PC-3 (cell line): ENCODE data around the gene ARHGEF4. TPM values are rescaled to one million over a fixed set of nuclear protein-coding genes. Genes with fewer than 3 reads are reported as not detected.

Experiments
- ATAC-seq: fragments of 200-7000 bp; cut with Tn5 transposase; 2 replicates; pipeline ENCODE4 v1.9.1; 2020; ENCODE audit warnings: mild to moderate bottlenecking, moderate library complexity
- BruUV-seq: library from RNA; stranded (reverse); fragments of 400-500 nt; replicated peaks from 2 replicates; lab custom pipeline; 2021; lab: Mats Ljungman, UMichigan
- CTCF ChIA-PET: fragments of 300-600 bp; sonication (Branson Sonifier 250); formaldehyde crosslinking; loops from one replicate; lab custom pipeline; 2022; ENCODE audit warnings: antibody characterized with exemption; lab: Charles Lee
- POLR2A ChIA-PET: fragments of 300-600 bp; sonication (Branson Sonifier 250); formaldehyde crosslinking; loops from one replicate; lab custom pipeline; 2022; ENCODE audit warnings: antibody characterized with exemption; ENCODE audit not compliant: unreplicated experiment; lab: Charles Lee
- DNase-seq: peaks from one replicate; pipeline ENCODE4 v3.0.0-alpha.2; 2015
- H2AFZ ChIP-seq: fragments of 300-600 bp; sonication (generic); 2 replicates; pipeline ENCODE4 v1.6.0; 2016; ENCODE audit warnings: antibody characterized with exemption, low read length
- H3F3A ChIP-seq: fragments of 300-600 bp; sonication (generic); one replicate; pipeline ENCODE4 v1.6.0; 2017; ENCODE audit warnings: antibody characterized with exemption, low read length, control low read depth, mild to moderate bottlenecking; ENCODE audit not compliant: unreplicated experiment
- H3K27ac ChIP-seq: fragments of 300-600 bp; sonication (generic); 2 replicates; pipeline ENCODE4 v1.5.1; 2016; ENCODE audit warnings: mild to moderate bottlenecking, low read length
- H3K27me3 ChIP-seq: fragments of 300-600 bp; sonication (generic); 2 replicates; pipeline ENCODE4 v1.6.1; 2016; ENCODE audit warnings: low read length, mixed read lengths
- H3K36me3 ChIP-seq: fragments of 300-600 bp; sonication (generic); 2 replicates; pipeline ENCODE4 v1.6.1; 2016; ENCODE audit warnings: low read depth, mixed run types, low read length, mixed read lengths
- H3K4me1 ChIP-seq: fragments of 300-600 bp; sonication (generic); 2 replicates; pipeline ENCODE4 v1.5.1; 2016; ENCODE audit warnings: low read length; ENCODE audit not compliant: insufficient read depth
- H3K4me2 ChIP-seq: fragments of 300-600 bp; sonication (generic); 2 replicates; pipeline ENCODE4 v1.6.0; 2016; ENCODE audit warnings: low read length
- H3K4me3 ChIP-seq: fragments of 300-600 bp; sonication (generic); 2 replicates; pipeline ENCODE4 v1.5.1; 2016; ENCODE audit warnings: mild to moderate bottlenecking, low read length, mixed read lengths
- H3K79me2 ChIP-seq: fragments of 300-600 bp; sonication (generic); 2 replicates; pipeline ENCODE4 v1.6.1; 2017; ENCODE audit warnings: low read length, mixed read lengths
- H3K9ac ChIP-seq: fragments of 300-600 bp; sonication (generic); 2 replicates; pipeline ENCODE4 v1.6.0; 2016; ENCODE audit warnings: mild to moderate bottlenecking, low read length
- H3K9me2 ChIP-seq: fragments of 300-600 bp; sonication (generic); replicated peaks from 2 replicates; pipeline ENCODE4 v1.6.1; 2016; ENCODE audit warnings: mixed run types, low read length, mixed read lengths
- H3K9me3 ChIP-seq: fragments of 300-600 bp; sonication (generic); 2 replicates; pipeline ENCODE4 v1.6.1; 2016; ENCODE audit warnings: low read length, mixed read lengths
- H4K20me1 ChIP-seq: fragments of 300-600 bp; sonication (generic); 2 replicates; pipeline ENCODE4 v1.6.1; 2016; ENCODE audit warnings: low read length, mixed read lengths
- CTCF ChIP-seq: fragments of 300-600 bp; sonication (generic); conservative IDR thresholded peaks from 2 replicates; pipeline ENCODE4 v1.5.1; 2017; ENCODE audit warnings: antibody characterized with exemption, low read depth, mild to moderate bottlenecking, low read length
- EZH2 ChIP-seq: fragments of 300-600 bp; sonication (generic); IDR thresholded peaks from one replicate; pipeline ENCODE4 v1.6.1; 2017; ENCODE audit warnings: antibody characterized with exemption, mild to moderate bottlenecking, low read length; ENCODE audit not compliant: unreplicated experiment
- EZH2phosphoT487 ChIP-seq: fragments of 300-600 bp; sonication (generic); IDR thresholded peaks from 2 replicates; pipeline ENCODE4 v1.6.1; 2018; ENCODE audit warnings: mild to moderate bottlenecking, antibody characterized with exemption, low read length, borderline replicate concordance
- intact Hi-C: fragments of 100-400 bp; cut with micrococcal nuclease; formaldehyde crosslinking; loops from 2 replicates; pipeline ENCODE4 v1.9.0; 2023
- total RNA-seq: library from RNA; depleted of rRNA; stranded (reverse); fragments of >200 nt; gene quantifications from 2 replicates; pipeline ENCODE4 v1.2.3, GENCODE V29; 2014

Gene ARHGEF4
- total RNA-seq, 1 experiment from 2014 or later, result 21.5 TPM

- ATAC-seq, result no peak
- Histone ChIP-seq H3K27me3 (no peaks in the 10 kb centered on the region), H3K27ac (no peak overlapping the region), H3K4me2 (no peak overlapping the region), H3K9me3 (no peaks in the 10 kb centered on the region), H3K4me3 (no peak overlapping the region), H3K79me2 (peaks cover 45% of the 10 kb centered on the region), H3K9ac (no peak overlapping the region), H3F3A (no peaks in the 10 kb centered on the region), H4K20me1 (peaks cover 19% of the 10 kb centered on the region), H3K9me2 (no peaks in the 10 kb centered on the region), H3K4me1 (no peaks in the 10 kb centered on the region), H2AFZ (no peak overlapping the region), H3K36me3 (peaks cover 66% of the 10 kb centered on the region)
- intact Hi-C loops, result loop anchor here (10.0 kb wide), 1 partner anchor 260 kb away; no protein-coding TSS in a partner anchor
- ChIA-PET CTCF (no interaction called here), POLR2A (no interaction called here)
- BruUV-seq, result no TSS peak
- TF ChIP-seq CTCF (no peak), EZH2 (no peak), EZH2phosphoT487 (no peak)
- no peak for DNase-seq
Observed at GRCh38 chr2:131054488-131054887, 217.8 kb downstream of the ARHGEF4 start.

- H2AFZ ChIP-seq, result no peak overlapping the region
Observed at GRCh38 chr2:131055169-131056065, 218.7 kb downstream of the ARHGEF4 start.

More at GRCh38 chr2:131055169-131056065, 218.7 kb downstream of the ARHGEF4 start:
- Histone ChIP-seq H4K20me1 (peaks cover 19% of the 10 kb centered on the region), H3K36me3 (peaks cover 58% of the 10 kb centered on the region), H3F3A (no peaks in the 10 kb centered on the region), H3K79me2 (peaks cover 54% of the 10 kb centered on the region), H3K9me3 (no peaks in the 10 kb centered on the region), H3K9ac (no peak overlapping the region), H3K9me2 (no peaks in the 10 kb centered on the region), H3K27ac (no peak overlapping the region), H3K27me3 (no peaks in the 10 kb centered on the region), H3K4me2 (no peak overlapping the region), H3K4me3 (no peak overlapping the region), H3K4me1 (no peaks in the 10 kb centered on the region)
- ATAC-seq (no peak), DNase-seq (no peak)
- ChIA-PET CTCF (no interaction called here), POLR2A (no interaction called here)
- TF ChIP-seq EZH2, result no peak
- TF ChIP-seq CTCF, result no peak
- intact Hi-C loops, result loop anchor here (10.0 kb wide), 1 partner anchor 261 kb away; no protein-coding TSS in a partner anchor
- BruUV-seq, result no TSS peak
